Astrocyte of the spinal cord (primary cell): ENCODE measurements around the gene GLRB.
A peak's percentile ranks its signal among the peaks of the same experiment; 100 is the strongest.
"Not testable (repeated sequence)": the region's sequence is repeated elsewhere in the genome, so short reads cannot be mapped to it uniquely, and the experiment has no call there.

Source experiments
- DNase-seq: peaks from one replicate; pipeline ENCODE4 v3.0.0; 2011; ENCODE audit warnings: low read depth, low spot score
- H3K4me3 ChIP-seq: 2 replicates; pipeline ENCODE4 v1.5.1; 2011; ENCODE audit warnings: low read depth, mild to moderate bottlenecking, low read length, moderate library complexity
- in situ Hi-C: cut with HindIII; loops from 2 replicates; pipeline ENCODE4 v1.10.0; 2017; ENCODE audit warnings: low sequenced_read_pairs
- TF ChIP-seq, protein P1 (sequence below): IDR thresholded peaks from 2 replicates; pipeline ENCODE4 v1.5.1; 2012; ENCODE audit warnings: low read depth, mild to moderate bottlenecking, low read length, inconsistent platforms

GLRB gene

DNA sequence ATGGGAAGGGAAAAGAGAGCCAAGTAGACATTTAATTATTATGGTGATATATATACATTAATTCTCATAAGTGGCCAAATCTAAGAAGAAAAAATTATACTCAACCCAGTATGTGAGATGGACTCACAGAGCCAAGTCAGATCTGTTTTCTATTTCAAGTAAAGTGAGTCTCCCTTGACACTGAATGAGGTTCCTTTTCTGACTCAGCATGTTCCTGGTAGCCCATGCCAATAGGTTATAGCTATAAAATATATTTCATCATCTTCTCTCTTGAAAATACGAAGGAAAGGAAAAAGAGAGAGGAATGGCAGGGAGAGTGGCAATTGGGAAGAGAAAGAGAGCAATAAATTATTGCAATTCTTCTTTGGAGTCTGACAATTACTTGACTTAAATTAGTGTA lies 75.8 kb downstream of the GLRB start:
- peak; percentile 7 for DNase-seq
- in situ Hi-C loops = no loop called here
- TF ChIP-seq, protein P1, sequence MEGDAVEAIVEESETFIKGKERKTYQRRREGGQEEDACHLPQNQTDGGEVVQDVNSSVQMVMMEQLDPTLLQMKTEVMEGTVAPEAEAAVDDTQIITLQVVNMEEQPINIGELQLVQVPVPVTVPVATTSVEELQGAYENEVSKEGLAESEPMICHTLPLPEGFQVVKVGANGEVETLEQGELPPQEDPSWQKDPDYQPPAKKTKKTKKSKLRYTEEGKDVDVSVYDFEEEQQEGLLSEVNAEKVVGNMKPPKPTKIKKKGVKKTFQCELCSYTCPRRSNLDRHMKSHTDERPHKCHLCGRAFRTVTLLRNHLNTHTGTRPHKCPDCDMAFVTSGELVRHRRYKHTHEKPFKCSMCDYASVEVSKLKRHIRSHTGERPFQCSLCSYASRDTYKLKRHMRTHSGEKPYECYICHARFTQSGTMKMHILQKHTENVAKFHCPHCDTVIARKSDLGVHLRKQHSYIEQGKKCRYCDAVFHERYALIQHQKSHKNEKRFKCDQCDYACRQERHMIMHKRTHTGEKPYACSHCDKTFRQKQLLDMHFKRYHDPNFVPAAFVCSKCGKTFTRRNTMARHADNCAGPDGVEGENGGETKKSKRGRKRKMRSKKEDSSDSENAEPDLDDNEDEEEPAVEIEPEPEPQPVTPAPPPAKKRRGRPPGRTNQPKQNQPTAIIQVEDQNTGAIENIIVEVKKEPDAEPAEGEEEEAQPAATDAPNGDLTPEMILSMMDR = no peak
- no peak overlapping the region for H3K4me3 ChIP-seq

DNA sequence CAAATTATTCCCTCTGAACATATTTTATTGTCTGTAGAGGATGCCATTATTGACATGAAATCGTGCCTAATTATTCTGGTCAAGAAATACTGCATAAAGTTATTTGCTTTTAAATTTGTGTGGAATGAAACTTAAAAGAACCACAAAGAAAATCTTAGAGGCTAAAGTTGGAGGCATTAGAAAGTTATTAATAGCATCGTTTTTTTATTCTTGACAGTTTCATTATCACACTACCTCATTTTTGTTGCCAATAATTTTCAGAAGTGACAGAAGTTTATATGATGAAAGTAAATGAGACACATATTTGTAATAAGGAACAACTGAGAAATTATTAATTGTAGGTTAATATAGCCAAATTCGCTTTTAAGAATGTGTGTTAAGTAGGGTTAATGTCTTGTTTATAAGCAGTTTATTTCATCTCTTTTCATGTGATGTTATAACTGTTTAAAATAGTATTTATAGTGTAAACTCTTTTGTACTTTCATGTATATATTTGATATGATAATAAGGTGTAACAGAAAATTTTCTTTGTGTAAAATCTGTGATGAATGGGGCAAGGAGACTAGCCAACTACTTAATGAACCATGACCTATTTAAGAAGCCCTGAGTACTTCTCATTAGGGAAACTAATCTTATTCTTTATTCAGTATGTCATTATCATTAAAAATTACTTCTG lies 90.1 kb downstream of the GLRB start:
- in situ Hi-C loops = no loop called here
- no peak overlapping the region for H3K4me3 ChIP-seq
- no peak for DNase-seq
- TF ChIP-seq, protein P1 = no peak

DNA sequence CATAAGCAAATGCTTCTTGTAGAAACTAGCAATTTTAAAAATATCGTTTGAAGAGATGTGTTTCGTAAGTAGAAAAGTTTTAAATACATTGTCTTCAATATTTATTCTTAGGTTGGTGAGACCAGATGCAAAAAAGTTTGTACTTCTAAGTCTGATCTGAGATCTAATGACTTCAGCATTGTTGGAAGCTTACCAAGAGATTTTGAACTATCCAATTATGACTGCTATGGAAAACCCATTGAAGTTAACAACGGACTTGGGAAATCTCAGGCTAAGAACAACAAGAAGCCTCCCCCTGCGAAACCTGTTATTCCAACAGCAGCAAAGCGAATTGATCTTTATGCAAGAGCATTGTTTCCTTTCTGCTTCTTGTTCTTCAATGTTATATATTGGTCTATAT lies 94.4 kb downstream of the GLRB start:
- in situ Hi-C loops = no loop called here
- no peak for DNase-seq
- TF ChIP-seq, protein P1 = no peak
- H3K4me3 ChIP-seq = no peak overlapping the region

DNA sequence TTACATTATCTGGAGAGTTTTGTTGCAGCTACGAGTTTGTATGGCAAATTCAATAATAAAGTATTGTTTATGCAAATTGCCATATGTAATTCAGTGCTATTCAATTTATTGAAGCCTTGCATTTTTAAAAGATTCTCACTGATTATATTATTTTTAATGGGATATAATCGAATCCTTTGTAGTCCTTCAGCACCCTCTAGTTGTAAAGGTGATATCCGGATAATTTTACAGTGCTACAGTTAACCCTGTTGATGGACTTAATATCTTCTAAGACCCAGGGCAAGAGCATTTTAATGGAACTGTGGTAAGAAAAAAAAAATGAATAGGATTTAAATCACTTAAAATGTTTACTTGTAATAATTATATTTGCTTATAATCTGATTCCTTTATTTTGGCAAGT lies 96.1 kb downstream of the GLRB start:
- in situ Hi-C loops = no loop called here
- peak; percentile 45 for DNase-seq

DNA sequence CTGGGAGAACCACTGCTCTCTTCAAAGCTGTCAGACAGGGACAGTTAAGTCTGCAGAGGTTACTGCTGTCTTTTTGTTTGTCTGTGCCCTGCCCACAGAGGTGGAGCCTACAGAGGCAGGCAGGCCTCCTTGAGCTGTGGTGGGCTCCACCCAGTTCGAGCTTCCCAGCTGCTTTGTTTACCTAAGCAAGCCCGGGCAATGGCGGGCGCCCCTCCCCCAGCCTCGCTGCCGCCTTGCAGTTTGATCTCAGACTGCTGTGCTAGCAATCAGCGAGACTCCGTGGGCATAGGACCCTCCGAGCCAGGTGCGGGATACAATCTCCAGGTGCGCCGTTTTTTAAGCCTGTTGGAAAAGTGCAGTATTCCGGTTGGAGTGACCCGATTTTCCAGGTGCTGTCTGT lies 104.3 kb downstream of the GLRB start:
- H3K4me3 ChIP-seq, DNase-seq, in situ Hi-C loops: not testable (repeated sequence)

More for the DNA sequence above, 96.1 kb downstream of the GLRB start:
- TF ChIP-seq, protein P1 = peak; percentile 32
- H3K4me3 ChIP-seq = no peak overlapping the region

DNA sequence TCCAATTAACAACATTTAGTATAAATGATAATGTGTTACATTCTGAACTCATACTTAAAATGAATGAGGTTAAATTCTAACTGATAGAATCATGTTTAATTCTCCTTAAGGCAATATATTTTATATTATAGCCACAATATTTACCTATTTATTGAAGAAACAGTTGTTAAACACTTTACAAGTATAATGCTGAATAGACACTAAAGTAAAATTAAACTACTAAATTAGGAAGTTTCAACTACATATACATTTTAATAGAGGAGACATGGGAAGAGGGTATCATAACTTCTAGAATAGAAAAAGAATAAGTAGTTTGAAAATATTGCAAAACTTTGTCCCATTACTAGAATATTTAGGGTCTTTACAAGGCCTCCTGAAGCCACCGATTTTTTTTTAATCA lies 108.3 kb downstream of the GLRB start:
- TF ChIP-seq, protein P1 = no peak
- H3K4me3 ChIP-seq = no peak overlapping the region
- in situ Hi-C loops = no loop called here
- no peak for DNase-seq

DNA sequence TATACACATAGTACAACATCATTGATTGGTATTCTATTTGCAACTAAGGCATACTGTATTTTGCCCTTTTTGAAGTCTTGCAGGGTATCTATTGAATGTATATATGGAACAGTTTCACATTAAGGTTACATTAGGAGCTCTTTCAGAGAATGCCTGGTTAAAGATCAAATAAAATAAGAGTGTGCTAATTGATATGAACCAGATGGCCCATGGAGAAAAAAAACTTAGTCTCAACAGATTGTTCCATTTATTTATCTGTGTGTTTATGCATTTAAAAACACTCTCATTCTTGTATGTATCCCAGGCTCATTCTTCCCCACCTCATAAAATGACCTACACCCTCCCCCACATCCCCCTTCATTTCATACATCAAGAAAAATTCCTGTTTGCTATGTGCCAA lies 109.4 kb downstream of the GLRB start:
- DNase-seq = no peak
- H3K4me3 ChIP-seq = no peak overlapping the region
- TF ChIP-seq, protein P1 = no peak
- in situ Hi-C loops = no loop called here
